Loucy (cell line): ENCODE data around the gene PLXNB2.

Source experiments
- H2AFZ ChIP-seq: fragments of 200-600 bp; sonication (generic); 2 replicates; pipeline ENCODE4 v1.6.0; 2016; ENCODE audit warnings: antibody characterized with exemption, mild to moderate bottlenecking, low read length, moderate library complexity
- H3F3A ChIP-seq: fragments of 200-600 bp; 2 replicates; pipeline ENCODE4 v1.6.0; 2016; ENCODE audit warnings: antibody characterized with exemption, low read depth, mild to moderate bottlenecking
- H3K27me3 ChIP-seq: fragments of 200-600 bp; sonication (generic); 2 replicates; pipeline ENCODE4 v1.6.1; 2014; ENCODE audit warnings: low read length, mild to moderate bottlenecking; ENCODE audit not compliant: insufficient read depth, poor library complexity, severe bottlenecking
- H3K36me3 ChIP-seq: fragments of 200-600 bp; sonication (generic); 2 replicates; pipeline ENCODE4 v1.6.1; 2016; ENCODE audit warnings: low read length; ENCODE audit not compliant: insufficient read depth
- H3K4me1 ChIP-seq: fragments of 200-600 bp; sonication (generic); 2 replicates; pipeline ENCODE4 v1.5.1; 2014; ENCODE audit warnings: low read length, mild to moderate bottlenecking; ENCODE audit not compliant: insufficient read depth, poor library complexity, severe bottlenecking
- H3K4me2 ChIP-seq: fragments of 200-600 bp; sonication (generic); 2 replicates; pipeline ENCODE4 v1.6.0; 2014; ENCODE audit warnings: antibody characterized with exemption, low read length, low read depth, mild to moderate bottlenecking; ENCODE audit not compliant: poor library complexity, severe bottlenecking
- H3K4me3 ChIP-seq: fragments of 200-600 bp; sonication (generic); 2 replicates; pipeline ENCODE4 v1.5.1; 2014; ENCODE audit warnings: low read length, mild to moderate bottlenecking, mixed read lengths; ENCODE audit not compliant: poor library complexity, severe bottlenecking
- H3K79me2 ChIP-seq: fragments of 200-600 bp; sonication (generic); 2 replicates; pipeline ENCODE4 v1.6.1; 2014; ENCODE audit warnings: low read length; ENCODE audit not compliant: insufficient read depth
- H3K9ac ChIP-seq: fragments of 200-600 bp; sonication (generic); 2 replicates; pipeline ENCODE4 v1.6.0; 2014; ENCODE audit warnings: mild to moderate bottlenecking, low read depth, low read length, moderate library complexity; ENCODE audit not compliant: poor library complexity, severe bottlenecking
- H3K9me2 ChIP-seq: fragments of 200-600 bp; sonication (generic); replicated peaks from 2 replicates; pipeline ENCODE4 v1.6.1; 2016; ENCODE audit warnings: low read depth, low read length, mixed read lengths
- H3K9me3 ChIP-seq: fragments of 200-600 bp; sonication (generic); 2 replicates; pipeline ENCODE4 v1.6.1; 2014; ENCODE audit warnings: mild to moderate bottlenecking, antibody characterized with exemption, low read length, low read depth; ENCODE audit not compliant: insufficient read depth
- H4K20me1 ChIP-seq: fragments of 200-600 bp; sonication (generic); 2 replicates; pipeline ENCODE4 v1.6.0; 2014; ENCODE audit warnings: antibody characterized with exemption, low read length, mild to moderate bottlenecking; ENCODE audit not compliant: insufficient read depth, poor library complexity, severe bottlenecking
- EZH2phosphoT487 ChIP-seq: fragments of 200-600 bp; IDR thresholded peaks from 2 replicates; pipeline ENCODE4 v1.6.1; 2018; ENCODE audit warnings: antibody characterized with exemption, mild to moderate bottlenecking, moderate library complexity, borderline replicate concordance
- TF ChIP-seq, protein P1 (sequence below): fragments of 200-600 bp; sonication (generic); conservative IDR thresholded peaks from 2 replicates; pipeline ENCODE4 v1.5.1; 2014; ENCODE audit warnings: mild to moderate bottlenecking, antibody characterized with exemption, low read length

PLXNB2 gene

DNA sequence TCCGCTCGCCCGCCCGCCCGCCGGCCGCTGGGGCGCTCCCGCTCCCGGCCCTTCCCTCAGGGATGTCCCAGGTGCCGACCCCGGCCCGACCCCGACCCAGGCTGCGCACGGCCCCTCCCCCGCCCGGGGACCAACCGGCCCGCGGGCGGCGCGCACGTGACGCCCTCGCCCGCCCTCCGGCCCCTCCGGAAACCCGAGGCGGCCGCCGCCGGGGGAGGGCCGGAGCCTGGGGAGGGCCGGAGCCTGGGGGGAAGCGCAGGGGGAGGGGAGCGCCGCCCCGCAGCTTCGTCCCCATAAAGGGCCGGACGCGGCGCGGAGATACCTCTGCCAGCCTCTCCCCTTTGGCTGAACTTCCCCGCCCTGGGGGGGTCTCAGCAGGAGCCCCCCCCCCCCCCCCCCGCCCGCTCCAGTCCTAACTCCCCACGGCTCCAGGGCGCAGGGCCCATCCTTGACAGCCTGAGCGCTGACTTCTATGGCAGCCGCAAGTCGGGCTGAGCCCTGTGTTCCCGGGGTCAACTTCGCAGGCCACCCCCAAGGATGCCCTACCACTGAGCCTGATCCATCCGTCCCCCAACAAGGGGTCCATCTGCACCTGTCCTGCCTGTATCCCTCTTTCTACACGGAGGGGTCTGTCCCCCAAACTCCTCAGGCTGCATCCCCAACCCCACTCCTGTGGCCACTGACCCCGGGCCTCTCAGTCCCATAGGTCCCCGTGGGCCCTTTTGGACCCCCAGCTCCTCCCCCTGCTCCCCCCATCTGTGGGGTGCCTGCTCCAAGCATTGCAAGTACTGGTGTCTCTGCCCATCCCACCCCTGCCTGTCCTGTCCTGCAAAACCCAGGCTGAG is 45.6 kb downstream of the PLXNB2 start, which contains the start of gene MAPK12:
Gene MAPK12, minus strand, starts transcription at position 69 of the 845 bp plus-strand sequence. CDS start 174 bp downstream, outside the sequence.
- no peak for TF ChIP-seq EZH2phosphoT487
- TF ChIP-seq, protein P1, sequence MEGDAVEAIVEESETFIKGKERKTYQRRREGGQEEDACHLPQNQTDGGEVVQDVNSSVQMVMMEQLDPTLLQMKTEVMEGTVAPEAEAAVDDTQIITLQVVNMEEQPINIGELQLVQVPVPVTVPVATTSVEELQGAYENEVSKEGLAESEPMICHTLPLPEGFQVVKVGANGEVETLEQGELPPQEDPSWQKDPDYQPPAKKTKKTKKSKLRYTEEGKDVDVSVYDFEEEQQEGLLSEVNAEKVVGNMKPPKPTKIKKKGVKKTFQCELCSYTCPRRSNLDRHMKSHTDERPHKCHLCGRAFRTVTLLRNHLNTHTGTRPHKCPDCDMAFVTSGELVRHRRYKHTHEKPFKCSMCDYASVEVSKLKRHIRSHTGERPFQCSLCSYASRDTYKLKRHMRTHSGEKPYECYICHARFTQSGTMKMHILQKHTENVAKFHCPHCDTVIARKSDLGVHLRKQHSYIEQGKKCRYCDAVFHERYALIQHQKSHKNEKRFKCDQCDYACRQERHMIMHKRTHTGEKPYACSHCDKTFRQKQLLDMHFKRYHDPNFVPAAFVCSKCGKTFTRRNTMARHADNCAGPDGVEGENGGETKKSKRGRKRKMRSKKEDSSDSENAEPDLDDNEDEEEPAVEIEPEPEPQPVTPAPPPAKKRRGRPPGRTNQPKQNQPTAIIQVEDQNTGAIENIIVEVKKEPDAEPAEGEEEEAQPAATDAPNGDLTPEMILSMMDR, result no peak
- H3K9ac ChIP-seq, result no peak within 1 kb of the TSS
- no peak within 1 kb of the TSS for H2AFZ ChIP-seq

DNA sequence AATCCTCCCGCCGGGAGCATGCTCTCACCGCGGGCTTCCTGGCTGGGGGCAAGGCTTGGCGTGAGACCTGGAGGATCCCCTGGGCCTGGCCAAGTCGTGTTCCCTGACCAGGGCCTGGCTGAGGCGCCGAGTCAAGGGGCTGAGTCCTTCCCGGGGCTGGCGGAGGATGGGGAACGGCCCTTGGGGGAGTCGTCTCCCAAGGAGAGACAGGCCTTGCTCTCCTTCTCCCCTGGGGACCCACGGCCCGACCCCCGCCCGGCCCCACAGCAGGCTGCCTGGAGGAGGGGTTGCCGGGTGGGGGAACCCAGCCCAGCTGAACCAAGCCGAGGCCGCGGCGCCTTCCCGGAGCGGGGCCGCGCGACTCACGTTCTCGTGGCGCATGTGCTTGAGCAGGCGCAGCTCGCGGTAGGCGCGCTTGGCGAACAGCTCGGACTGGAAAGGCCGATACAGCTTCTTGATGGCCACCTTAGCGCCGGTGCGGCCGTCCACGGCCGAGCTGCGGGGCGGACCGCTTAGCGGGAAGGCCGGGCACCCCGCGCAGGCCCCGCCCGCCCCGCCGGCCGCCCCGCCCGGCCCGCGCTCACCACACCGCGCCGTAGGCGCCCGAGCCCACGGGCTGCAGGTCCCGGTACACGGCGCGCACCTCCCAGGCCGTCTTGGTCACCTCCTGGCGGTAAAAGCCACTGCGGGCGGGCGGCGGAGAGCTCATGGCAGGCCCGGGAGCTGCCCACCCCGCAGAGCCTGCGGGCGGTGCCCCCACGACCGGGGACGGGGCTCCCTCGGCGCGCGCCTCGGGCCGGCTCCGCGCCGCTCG is 46.4 kb downstream of the PLXNB2 start:
- no peaks in the 10 kb centered on the region for H3K27me3 ChIP-seq
- H3K9me3 ChIP-seq, result no peaks in the 10 kb centered on the region
- H3K36me3 ChIP-seq, result no peaks in the 10 kb centered on the region
- no peaks in the 10 kb centered on the region for H3K9me2 ChIP-seq
- no peak overlapping the region for H2AFZ ChIP-seq
- no peak for TF ChIP-seq EZH2phosphoT487
- TF ChIP-seq, protein P1, result no peak
- H3K79me2 ChIP-seq, result no peaks in the 10 kb centered on the region
- no peak overlapping the region for H3K9ac ChIP-seq
- H3F3A ChIP-seq, result no peaks in the 10 kb centered on the region
- H3K4me2 ChIP-seq, result no peak overlapping the region
- no peak overlapping the region for H3K4me3 ChIP-seq
- H4K20me1 ChIP-seq, result no peaks in the 10 kb centered on the region
- no peaks in the 10 kb centered on the region for H3K4me1 ChIP-seq

More for the DNA sequence above, 45.6 kb downstream of the PLXNB2 start, which contains the start of gene MAPK12:
- no peaks in the 10 kb centered on the region for H3K4me1 ChIP-seq
- no peaks in the 10 kb centered on the region; the same call in 1 of the 2 replicates for H3K9me3 ChIP-seq
- no peak within 1 kb of the TSS for H3K4me3 ChIP-seq
- no peaks in the 10 kb centered on the region for H3K36me3 ChIP-seq
- no peaks in the 10 kb centered on the region for H4K20me1 ChIP-seq
- H3K79me2 ChIP-seq, result no peaks in the 10 kb centered on the region
- H3K27me3 ChIP-seq, result no peaks in the 10 kb centered on the region
- H3F3A ChIP-seq, result no peaks in the 10 kb centered on the region
- H3K4me2 ChIP-seq, result no peak within 1 kb of the TSS
- no peaks in the 10 kb centered on the region for H3K9me2 ChIP-seq

DNA sequence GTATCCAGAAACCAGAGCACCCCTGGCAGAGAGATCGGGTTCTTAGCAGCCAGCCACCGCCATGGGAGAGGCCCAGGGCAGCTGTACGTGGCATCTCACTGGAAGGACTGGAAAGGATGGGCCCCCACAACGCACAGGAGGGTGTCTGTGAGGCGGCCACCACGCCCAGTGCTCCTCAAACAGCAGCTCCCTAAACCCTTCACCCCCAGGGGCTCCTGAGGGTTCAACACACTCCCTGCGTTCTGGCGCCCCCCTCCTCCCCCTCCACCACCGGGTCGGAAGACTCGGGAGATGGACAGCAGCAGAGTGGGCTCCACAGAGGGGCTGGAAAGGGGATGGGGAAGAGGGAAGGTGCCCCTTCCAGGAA is 47.0 kb downstream of the PLXNB2 start:
- Histone ChIP-seq H3K9ac (no peak overlapping the region), H3K9me3 (no peaks in the 10 kb centered on the region), H3K27me3 (no peaks in the 10 kb centered on the region), H4K20me1 (no peaks in the 10 kb centered on the region), H3K36me3 (no peaks in the 10 kb centered on the region), H3K9me2 (no peaks in the 10 kb centered on the region), H3K4me3 (no peak overlapping the region), H3F3A (no peaks in the 10 kb centered on the region), H3K79me2 (no peaks in the 10 kb centered on the region), H3K4me2 (no peak overlapping the region), H2AFZ (no peak overlapping the region), H3K4me1 (no peaks in the 10 kb centered on the region)
- TF ChIP-seq, protein P1, result no peak
- no peak for TF ChIP-seq EZH2phosphoT487
